Right renal pelvis (tissue), 4 donors: ENCODE measurements around the gene ZCCHC8. TPM values are rescaled to one million over a fixed set of nuclear protein-coding genes. Genes with fewer than 3 reads are reported as not detected.
"Not testable (repeated sequence)": the region's sequence is repeated elsewhere in the genome, so short reads cannot be mapped to it uniquely, and the experiment has no call there.

Experiments
- DNase-seq, 4 donors: peaks; one replicate each; pipeline ENCODE4 v3.0.0-alpha.2; 2013; ENCODE audit warnings: low read depth in 4 of 4, low spot score in 3 of 4, missing footprints in 1 of 4
- polyA plus RNA-seq, 4 donors: library from polyadenylated mRNA; unstranded; fragments of 120-200 nt; gene quantifications; one replicate each; pipeline ENCODE4 v1.2.1, GENCODE V29; 2013; ENCODE audit not compliant: insufficient read length in 4 of 4

The ZCCHC8 gene
- polyA plus RNA-seq, 4 donors: 33.1 to 46.2 (median 39.7) TPM

DNA sequence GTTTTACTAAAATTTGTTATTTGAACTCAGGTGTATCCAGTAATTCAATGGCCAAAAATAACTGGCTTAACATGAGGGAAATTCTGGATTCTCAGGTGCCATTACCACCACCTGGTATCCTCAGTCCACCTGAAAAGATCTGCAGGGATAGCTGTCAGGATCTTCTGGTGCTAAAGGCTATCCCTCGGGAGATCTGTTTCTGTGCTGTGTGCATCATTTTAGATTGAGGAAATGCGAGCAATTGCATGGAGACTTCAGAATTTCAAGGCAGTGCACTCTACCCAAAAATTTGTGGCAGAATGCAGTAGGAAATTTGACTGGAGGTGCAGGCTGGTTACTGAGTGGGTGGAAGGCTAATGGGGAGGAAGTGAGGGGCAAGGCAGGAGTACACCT, 26.4 kb downstream of the ZCCHC8 start:
- DNase-seq: no peak

DNA sequence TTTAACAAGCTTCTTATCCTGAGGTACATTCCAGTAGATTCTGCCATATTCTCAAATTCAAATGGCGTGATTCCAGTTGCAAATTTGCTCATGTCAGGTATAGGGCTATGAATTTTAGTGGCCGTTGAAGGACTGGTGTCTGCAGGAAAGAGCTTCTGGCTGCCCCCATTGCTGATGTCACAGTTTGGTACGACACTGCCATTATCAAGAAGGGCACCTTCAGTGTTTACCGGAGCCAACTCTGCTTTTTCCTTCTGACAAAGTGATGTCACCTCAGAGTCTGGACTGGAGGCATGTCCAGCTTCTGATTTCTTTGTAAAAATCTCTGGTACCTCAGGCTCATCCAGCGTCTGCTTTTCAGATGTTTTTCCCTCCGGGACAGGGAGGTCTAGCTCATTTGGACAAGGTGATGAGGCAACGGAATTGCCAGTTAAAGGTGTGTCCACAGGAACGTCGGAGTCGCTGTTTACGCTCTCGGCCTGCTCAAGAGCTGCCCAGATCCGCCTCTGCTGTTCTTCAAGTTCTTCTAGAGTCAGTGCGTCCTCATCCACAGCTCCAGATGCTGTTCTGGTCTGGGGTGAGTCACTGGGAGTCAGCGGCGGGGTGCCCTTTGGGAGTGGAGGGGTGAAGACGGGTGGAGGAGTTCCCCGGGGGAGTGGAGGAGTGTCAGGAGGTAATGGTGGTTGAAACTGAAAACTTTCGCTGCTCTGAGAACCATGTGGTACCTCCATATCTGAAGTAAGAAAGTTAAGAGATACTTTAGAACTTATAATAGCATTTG, 27.0 kb downstream of the ZCCHC8 start:
- DNase-seq: no peak

GRCh38 chr12:122471324-122472226, 29.2 kb downstream of the ZCCHC8 start:
- peak; percentile 41 to 67 (median 55) for DNase-seq

DNA sequence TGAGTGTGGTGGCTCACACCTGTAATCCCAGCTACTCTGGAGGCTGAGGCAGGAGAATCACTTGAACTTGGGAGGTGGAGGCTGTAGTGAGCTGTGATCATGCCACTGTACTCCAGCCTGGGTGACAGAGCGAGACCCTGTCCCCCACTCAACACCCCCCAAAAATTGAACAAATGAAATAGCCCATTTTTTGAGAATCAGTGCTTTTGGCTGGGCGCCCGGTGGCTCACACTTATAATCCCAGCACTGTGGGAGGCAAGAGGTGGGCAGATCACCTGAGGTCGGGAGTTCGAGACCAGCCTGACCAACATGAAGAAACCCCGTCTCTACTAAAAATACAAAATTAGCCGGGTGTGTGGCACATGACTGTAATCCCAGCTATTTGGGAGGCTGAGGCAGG, 30.2 kb downstream of the ZCCHC8 start:
- DNase-seq: not testable (repeated sequence)

DNA sequence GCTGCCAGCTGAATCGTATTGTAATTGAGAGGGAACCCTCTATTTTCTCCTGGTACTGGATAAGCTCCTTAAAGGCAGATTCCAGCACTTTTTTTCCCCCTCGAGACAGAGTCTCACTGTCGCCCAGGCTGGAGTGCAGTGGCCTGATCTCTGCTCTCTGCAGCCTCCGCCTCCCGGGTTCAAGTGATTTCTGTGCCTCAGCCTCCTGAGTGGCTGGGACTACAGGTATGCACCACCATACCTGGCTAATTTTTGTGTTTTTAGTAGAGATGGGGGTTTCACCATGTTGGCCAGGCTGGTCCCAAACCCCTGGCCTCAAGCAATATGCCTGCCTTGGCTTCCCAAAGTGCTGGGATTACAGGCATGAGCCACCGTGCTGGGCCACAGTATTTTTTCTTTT, 30.9 kb downstream of the ZCCHC8 start:
- not testable (repeated sequence) for DNase-seq

DNA sequence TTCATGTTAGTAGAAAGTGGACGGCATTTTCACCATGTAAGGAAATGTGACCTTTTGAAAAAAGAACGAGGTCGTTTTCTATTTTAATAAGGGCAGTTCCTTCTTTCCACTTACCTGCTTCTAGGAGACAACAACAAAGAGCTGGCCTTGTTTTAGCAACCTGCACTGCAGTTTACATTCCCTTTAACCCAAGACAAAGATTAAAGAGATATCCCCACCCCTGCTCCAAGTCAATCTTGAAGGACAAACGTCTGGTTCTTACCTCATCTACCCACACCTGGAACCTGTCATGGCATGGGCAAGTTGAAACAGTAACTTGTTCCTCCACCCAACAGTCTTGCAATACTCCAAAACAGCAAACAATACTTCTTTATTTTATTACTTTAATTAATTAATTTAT, 32.7 kb downstream of the ZCCHC8 start:
- DNase-seq: no peak

GRCh38 chr12:122464317-122465042, 36.3 kb downstream of the ZCCHC8 start:
- DNase-seq: not testable (repeated sequence)

DNA sequence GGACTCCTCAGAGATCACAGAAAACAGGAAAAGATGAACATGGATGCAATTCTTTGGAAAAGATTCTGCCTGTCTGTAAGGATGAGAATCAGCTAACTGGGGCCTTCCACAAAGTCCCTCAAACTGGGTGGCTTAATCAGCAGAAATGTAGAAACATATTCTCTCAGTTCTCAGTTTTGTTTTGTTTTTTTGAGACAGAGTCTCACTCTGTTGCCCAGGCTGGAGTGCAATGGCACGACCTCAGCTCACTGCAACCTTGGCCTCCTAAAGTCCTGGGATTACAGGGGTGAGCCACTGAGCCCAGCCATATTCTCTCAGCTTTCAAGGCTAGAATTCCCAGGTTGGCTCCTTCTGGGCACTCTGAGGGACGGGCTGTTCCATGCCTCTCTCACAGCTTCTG, 40.1 kb downstream of the ZCCHC8 start:
- no peak for DNase-seq

GRCh38 chr12:122460061-122460460, 40.7 kb downstream of the ZCCHC8 start:
- no peak for DNase-seq

DNA sequence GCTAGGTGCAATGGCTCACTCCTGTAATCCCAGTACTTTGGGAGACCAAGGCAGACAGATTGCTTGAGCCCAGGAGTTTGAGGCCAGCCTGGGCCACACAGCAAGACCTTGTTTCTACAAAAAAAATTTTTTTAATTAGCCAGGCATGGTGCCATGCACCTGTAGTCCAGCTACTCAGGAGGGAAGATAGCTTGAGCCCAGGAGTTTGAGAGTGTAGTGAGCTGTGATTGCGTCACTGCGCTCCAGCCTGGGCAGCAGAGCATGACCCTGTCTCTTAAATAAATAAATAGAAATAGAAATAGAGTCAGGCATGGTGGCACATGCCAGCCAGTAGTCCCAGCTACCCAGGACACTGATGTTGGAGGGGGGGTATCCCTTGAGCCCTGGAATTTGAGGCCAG, 41.5 kb downstream of the ZCCHC8 start:
- peak in 1 of 4 donors; percentile 19 for DNase-seq

DNA sequence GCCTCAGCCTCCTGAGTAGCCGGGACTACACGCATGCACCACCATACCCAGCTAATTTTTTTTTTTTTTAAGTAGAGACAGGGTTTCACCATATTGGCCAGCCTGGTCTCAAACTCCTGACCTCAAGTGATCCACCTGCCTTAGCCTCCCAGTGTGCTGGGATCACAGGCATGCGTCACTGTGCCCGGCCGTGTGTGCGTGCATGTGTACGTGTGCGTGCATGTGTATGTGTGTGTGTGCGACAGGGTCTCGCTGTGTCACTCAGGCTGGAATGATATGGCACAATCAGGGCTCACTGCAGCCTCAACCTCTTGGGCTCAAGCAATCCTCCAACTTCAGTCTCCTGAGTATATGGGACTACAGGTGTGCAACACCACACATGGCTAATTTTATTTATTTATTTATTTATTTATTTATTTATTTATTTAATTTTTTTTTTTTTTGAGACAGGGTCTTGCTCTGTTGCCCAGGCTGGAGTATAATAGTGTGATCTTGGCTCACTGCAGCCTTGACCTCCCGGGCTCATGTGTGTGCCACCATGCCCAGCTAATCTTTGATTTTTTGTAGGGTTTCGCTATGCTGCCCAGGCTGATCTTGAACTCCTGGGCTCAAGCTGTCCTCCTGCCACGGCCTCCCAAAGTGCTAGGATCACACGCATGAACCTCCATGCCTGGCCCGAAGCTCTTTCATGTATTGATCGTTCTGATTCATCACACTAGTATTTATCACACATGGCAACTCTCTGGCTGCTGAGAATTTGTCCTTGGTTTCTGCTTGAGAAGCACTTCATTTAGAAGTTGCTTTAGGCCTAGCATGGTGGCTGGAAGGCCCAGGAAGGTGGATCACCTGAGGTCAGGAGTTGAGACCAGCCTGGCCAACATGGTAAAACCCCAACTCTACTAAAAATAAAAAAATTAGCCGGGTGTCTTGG, 42.4 kb downstream of the ZCCHC8 start:
- DNase-seq: no peak

DNA sequence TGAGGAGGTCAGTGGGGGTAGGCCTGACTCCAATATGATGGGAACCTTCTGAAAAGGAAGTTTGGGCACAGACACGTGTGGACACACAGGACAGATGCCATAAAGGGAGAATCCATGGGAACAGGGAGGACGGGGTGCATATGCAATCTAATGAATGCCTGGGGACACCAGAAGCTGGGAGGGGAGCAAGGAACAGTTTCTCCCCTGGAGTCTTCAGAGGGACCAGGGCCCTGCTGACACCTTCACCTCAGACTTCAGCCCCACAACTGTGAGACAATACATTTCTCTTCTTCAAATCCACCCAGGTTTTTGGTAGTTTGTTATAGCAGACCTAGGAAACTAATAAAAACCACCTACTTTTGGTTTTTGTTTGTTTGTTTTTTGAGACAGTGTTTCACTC, 43.1 kb downstream of the ZCCHC8 start:
- no peak for DNase-seq

DNA sequence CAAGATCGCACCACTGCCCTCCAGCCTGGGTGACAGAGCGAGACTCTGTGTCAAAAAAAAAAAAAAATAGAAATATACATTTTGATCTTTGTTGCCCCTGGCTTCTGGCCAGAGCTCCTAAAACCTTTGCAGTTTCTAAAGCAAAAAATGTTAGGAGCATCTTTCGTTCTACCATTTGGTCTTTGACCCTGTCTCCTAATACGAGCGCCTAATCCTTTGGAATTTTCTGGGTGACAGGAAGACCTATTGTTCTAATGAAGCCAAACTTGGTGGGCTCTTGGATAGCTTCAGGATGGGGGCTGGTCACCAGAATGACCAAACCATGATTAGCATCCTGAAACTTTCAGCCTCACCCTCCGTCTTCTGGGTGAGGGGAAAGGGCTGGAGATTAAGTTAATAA, 46.0 kb downstream of the ZCCHC8 start:
- DNase-seq: no peak

DNA sequence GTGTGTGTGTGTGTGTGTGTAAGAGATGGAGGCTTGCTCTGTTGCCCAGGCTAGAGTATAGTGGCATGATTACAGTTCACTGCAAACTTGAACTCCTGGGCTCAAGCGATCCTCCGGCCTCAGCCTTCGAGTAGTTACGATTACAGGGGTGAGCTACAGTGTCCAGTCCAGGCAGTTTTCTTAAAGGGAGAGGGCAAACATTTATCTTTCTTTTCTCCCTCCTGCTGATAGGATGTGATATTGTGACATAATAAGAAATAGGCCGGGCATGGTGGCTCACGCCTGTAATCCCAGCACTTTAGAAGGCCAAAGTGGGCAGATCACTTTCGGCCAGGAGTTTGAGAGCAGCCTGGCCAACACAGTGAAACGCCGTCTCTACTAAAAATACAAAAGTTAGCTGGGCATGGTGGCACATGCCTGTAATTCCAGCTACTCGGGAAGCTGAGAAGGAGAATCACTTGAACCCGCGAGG, 46.4 kb downstream of the ZCCHC8 start:
- DNase-seq: no peak

DNA sequence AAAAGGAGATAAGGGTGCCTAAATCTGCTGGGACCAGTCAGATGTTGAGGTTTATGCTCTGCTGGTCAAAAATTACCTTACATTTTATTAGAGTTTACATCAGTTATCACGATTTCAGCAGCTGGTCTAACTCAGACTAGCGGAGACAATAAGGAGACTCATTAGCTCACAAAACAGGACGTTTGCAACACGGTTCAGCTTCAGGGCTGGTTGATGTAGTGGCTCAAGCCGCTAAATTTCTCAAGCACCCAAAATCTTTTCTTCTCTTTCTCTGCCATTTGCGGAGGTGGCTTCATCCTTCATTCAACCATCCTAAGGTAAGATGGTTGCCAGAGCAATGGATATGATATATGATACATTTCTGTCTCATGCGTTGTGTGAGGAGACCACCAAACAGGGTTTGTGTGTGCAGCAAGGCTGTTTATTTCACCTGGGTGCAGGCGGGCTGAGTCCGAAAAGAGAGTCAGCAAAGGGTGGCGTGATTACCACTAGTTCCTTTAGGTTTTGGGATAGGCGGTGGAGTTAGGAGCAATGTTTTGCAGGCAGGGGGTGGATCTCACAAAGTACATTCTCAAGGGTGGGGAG, 47.9 kb downstream of the ZCCHC8 start:
- no peak for DNase-seq

DNA sequence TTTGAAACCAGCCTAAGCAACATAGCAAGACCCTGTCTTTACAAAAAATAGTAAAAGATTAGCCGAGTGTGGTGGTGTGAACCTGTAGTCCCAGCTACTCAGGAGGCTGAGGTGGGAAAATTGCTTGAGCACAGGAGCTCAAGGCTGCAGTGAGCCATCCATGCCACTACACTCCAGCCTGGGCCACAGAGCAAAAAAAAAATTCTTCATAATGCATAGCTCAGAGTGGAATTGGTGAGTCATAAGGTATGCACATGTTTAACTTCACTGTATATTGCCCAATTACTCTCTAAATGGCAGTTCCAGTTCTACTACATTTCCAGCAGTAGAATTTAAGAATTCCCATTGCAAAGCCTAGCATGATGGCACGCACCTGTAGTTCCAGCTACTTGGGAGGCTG, 51.4 kb downstream of the ZCCHC8 start:
- no peak for DNase-seq

DNA sequence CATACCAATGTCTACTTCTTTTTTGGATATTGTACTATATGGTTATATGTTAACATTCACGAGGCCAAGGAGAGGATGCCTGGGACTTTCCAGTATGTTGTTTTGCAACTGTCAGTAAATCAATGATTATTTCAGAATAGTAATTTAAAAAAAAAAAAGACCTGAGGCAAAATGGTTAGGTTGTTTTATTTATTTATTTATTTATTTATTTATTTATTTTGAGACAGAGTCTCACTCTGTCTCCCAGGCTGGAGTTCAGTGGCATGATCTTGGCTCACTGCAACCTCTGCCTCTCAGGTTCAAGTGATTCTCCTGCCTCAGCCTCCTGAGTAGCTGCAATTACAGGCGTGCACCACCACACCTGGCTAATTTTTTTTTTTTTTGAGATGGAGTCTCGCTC, 52.9 kb downstream of the ZCCHC8 start:
- DNase-seq: not testable (repeated sequence)

DNA sequence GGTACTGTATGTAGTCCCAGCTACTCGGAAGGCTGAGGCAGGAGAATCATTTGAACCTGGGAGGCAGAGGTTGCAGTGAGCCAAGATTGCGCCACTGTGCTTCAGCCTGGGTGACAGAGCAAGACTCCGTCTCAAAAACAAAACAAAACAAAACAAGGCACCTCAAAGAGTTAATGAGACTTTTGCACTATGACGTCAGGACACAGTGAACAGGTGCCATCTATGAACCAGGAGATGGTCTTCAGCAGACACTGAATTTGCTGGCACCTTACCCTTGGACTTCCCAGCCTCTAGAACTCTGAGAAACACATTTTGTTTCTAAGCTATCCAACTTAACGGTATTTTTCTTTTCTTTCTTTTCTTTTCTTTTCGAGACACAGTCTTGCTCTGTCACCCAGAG, 54.3 kb downstream of the ZCCHC8 start:
- not testable (repeated sequence) for DNase-seq

- DNase-seq: not testable (repeated sequence)
These were observed 56.7 kb downstream of the ZCCHC8 start for GRCh38 chr12:122444071-122444470.
